ENCODE results near the gene SANBR. TPM values are rescaled to one million over a fixed set of nuclear protein-coding genes. Genes with fewer than 3 reads are reported as not detected.
A peak's percentile ranks its signal among the peaks of the same experiment; 100 is the strongest.

Gene SANBR
- total and polyA plus RNA-seq, 2 of the 13 experiments (the other 11 are each of a cell fraction or from before 2014, with no cell fraction given) = 9.8 to 20.9 TPM

DNA sequence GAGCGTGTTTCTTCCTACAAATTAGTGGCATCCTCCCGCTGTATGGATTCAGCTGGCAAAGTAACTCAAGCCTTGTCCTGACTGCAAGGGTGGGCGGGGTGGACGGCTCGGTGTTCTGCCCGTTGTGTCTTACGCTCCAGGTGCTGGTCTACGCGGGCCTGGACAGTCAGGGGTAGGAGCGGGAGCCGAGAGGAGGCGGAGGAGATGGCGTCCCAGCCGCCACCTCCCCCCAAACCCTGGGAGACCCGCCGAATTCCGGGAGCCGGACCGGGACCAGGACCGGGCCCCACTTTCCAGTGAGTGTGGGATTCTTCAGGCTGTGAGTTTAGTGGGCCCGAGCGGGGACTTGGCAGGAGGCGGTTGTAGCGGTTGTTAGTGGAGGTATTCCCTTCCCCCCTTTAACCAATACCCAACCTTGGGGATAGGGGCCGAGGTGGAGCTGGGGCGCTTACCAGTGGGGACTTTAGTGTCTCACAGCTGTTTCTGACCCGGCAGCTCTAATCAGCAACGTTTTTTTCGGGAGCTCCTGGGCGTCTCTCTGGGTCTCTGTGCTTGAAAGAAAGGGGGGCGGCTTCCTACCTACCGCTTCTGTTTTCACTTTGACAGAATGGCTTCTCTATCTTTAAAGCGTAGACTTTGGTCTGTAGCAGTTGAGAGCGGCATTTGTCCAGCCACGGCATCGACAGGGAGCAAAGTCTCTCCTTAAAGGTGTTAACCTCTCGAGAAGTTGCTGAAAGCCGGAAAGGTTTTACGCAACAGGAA lies 47.9 kb upstream of the SANBR start, which contains the start of the genes PEX13 and PUS10 (continued):
- TF ChIP-seq, protein P1, sequence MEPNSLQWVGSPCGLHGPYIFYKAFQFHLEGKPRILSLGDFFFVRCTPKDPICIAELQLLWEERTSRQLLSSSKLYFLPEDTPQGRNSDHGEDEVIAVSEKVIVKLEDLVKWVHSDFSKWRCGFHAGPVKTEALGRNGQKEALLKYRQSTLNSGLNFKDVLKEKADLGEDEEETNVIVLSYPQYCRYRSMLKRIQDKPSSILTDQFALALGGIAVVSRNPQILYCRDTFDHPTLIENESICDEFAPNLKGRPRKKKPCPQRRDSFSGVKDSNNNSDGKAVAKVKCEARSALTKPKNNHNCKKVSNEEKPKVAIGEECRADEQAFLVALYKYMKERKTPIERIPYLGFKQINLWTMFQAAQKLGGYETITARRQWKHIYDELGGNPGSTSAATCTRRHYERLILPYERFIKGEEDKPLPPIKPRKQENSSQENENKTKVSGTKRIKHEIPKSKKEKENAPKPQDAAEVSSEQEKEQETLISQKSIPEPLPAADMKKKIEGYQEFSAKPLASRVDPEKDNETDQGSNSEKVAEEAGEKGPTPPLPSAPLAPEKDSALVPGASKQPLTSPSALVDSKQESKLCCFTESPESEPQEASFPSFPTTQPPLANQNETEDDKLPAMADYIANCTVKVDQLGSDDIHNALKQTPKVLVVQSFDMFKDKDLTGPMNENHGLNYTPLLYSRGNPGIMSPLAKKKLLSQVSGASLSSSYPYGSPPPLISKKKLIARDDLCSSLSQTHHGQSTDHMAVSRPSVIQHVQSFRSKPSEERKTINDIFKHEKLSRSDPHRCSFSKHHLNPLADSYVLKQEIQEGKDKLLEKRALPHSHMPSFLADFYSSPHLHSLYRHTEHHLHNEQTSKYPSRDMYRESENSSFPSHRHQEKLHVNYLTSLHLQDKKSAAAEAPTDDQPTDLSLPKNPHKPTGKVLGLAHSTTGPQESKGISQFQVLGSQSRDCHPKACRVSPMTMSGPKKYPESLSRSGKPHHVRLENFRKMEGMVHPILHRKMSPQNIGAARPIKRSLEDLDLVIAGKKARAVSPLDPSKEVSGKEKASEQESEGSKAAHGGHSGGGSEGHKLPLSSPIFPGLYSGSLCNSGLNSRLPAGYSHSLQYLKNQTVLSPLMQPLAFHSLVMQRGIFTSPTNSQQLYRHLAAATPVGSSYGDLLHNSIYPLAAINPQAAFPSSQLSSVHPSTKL (CRISPR knock-in tag; IDR thresholded peaks at IDR 0.05) = peak; percentile 96; the same call in 1 of the 2 replicates
- TF ChIP-seq, protein P2, sequence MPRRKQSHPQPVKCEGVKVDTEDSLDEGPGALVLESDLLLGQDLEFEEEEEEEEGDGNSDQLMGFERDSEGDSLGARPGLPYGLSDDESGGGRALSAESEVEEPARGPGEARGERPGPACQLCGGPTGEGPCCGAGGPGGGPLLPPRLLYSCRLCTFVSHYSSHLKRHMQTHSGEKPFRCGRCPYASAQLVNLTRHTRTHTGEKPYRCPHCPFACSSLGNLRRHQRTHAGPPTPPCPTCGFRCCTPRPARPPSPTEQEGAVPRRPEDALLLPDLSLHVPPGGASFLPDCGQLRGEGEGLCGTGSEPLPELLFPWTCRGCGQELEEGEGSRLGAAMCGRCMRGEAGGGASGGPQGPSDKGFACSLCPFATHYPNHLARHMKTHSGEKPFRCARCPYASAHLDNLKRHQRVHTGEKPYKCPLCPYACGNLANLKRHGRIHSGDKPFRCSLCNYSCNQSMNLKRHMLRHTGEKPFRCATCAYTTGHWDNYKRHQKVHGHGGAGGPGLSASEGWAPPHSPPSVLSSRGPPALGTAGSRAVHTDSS (CRISPR knock-in tag; conservative IDR thresholded peaks at IDR 0.05) = 0 out of 2 replicates have a peak, but pooled peaks have one; percentile 73
- TF ChIP-seq ZNF232 (CRISPR knock-in tag; IDR thresholded peaks at IDR 0.05; ENCODE audit: borderline replicate concordance) (peak; percentile 90), ZFP1 (CRISPR knock-in tag; IDR thresholded peaks at IDR 0.05) (no peak), HMGXB4 (CRISPR knock-in tag; IDR thresholded peaks at IDR 0.05; ENCODE audit: borderline replicate concordance in 1 of 2, low read depth in 1 of 2) (peak; percentile 87 to 88; a peak in 3 of 4 replicates), SAP130 (CRISPR knock-in tag; IDR thresholded peaks at IDR 0.05; ENCODE audit: low read depth) (peak; percentile 95; the same call in 1 of the 2 replicates), ZNF619 (CRISPR knock-in tag; IDR thresholded peaks at IDR 0.05) (0 out of 2 replicates have a peak, but pooled peaks have one; percentile 44), HDAC6 (IDR thresholded peaks at IDR 0.05; ENCODE audit: low read depth, low read length) (no peak), ONECUT2 (CRISPR knock-in tag; IDR thresholded peaks at IDR 0.05) (peak; percentile 82)
- TF ChIP-seq, protein P3, sequence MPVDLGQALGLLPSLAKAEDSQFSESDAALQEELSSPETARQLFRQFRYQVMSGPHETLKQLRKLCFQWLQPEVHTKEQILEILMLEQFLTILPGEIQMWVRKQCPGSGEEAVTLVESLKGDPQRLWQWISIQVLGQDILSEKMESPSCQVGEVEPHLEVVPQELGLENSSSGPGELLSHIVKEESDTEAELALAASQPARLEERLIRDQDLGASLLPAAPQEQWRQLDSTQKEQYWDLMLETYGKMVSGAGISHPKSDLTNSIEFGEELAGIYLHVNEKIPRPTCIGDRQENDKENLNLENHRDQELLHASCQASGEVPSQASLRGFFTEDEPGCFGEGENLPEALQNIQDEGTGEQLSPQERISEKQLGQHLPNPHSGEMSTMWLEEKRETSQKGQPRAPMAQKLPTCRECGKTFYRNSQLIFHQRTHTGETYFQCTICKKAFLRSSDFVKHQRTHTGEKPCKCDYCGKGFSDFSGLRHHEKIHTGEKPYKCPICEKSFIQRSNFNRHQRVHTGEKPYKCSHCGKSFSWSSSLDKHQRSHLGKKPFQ (CRISPR knock-in tag; IDR thresholded peaks at IDR 0.05; ENCODE audit: insufficient replicate concordance) = peak; percentile 80
- TF ChIP-seq, protein P4, sequence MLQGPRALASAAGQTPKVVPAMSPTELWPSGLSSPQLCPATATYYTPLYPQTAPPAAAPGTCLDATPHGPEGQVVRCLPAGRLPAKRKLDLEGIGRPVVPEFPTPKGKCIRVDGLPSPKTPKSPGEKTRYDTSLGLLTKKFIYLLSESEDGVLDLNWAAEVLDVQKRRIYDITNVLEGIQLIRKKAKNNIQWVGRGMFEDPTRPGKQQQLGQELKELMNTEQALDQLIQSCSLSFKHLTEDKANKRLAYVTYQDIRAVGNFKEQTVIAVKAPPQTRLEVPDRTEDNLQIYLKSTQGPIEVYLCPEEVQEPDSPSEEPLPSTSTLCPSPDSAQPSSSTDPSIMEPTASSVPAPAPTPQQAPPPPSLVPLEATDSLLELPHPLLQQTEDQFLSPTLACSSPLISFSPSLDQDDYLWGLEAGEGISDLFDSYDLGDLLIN (CRISPR knock-in tag; IDR thresholded peaks at IDR 0.05; ENCODE audit: borderline replicate concordance) = no peak
- TF ChIP-seq, protein P5, sequence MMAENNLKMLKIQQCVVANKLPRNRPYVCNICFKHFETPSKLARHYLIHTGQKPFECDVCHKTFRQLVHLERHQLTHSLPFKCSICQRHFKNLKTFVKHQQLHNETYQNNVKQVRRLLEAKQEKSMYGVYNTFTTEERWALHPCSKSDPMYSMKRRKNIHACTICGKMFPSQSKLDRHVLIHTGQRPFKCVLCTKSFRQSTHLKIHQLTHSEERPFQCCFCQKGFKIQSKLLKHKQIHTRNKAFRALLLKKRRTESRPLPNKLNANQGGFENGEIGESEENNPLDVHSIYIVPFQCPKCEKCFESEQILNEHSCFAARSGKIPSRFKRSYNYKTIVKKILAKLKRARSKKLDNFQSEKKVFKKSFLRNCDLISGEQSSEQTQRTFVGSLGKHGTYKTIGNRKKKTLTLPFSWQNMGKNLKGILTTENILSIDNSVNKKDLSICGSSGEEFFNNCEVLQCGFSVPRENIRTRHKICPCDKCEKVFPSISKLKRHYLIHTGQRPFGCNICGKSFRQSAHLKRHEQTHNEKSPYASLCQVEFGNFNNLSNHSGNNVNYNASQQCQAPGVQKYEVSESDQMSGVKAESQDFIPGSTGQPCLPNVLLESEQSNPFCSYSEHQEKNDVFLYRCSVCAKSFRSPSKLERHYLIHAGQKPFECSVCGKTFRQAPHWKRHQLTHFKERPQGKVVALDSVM (CRISPR knock-in tag; IDR thresholded peaks at IDR 0.05) = peak; percentile 20; the same call in 1 of the 2 replicates
